ENCODE measurements around the gene WDR82. TPM values are rescaled to one million over a fixed set of nuclear protein-coding genes. Genes with fewer than 3 reads are reported as not detected.

Gene WDR82
- total and polyA plus RNA-seq, 2 of the 4 experiments (the other 2 are of a cell fraction): 38.1 to 68.1 TPM

- Histone ChIP-seq H3K9me1 (ENCODE audit: insufficient read depth, low read length) (peaks cover 16% of the 10 kb centered on the region), H2BK5ac (ENCODE audit: low read depth, low read length, poor library complexity, severe bottlenecking) (no peak overlapping the region), H3K4me2 (ENCODE audit: low read depth, low read length) (no peak overlapping the region), H4K91ac (ENCODE audit: insufficient read depth, low read depth, low read length) (0 out of 2 replicates have a peak overlapping the region, but pooled peaks have one; percentile 3), H3K4me1 (ENCODE audit: control insufficient read depth, insufficient read depth, low read length) (peaks cover 8% of the 10 kb centered on the region), H2AK9ac (replicated peaks; ENCODE audit: low read depth, low read length, poor library complexity) (peak overlapping the region; percentile 23), H4K8ac (ENCODE audit: low read depth in 2 of 2, low read length in 2 of 2) (0 out of 4 replicates have a peak overlapping the region, but pooled peaks of 1 of the 2 experiments have one; percentile 20), H3K4ac (ENCODE audit: low read depth, low read length) (no peak overlapping the region), H3K27me3 (ENCODE audit: control insufficient read depth, insufficient read depth, low read length) (no peaks in the 10 kb centered on the region), H4K5ac (ENCODE audit: low read depth, low read length) (no peak overlapping the region), H2AFZ (replicated peaks; ENCODE audit: low read length, poor library complexity) (peak overlapping the region; percentile 73), H3K79me1 (ENCODE audit: low read depth in 1 of 2, low read length in 2 of 2) (peaks cover 0 to 6% of the 10 kb centered on the region in 2 experiments; a peak in 1 of 4 replicates), H3K36me3 (ENCODE audit: control insufficient read depth, insufficient read depth, low read length) (peaks cover 29% of the 10 kb centered on the region), H2BK20ac (ENCODE audit: low read depth, low read length) (no peak overlapping the region; the same call in 1 of the 2 replicates), H2BK120ac (ENCODE audit: low read depth, low read length) (no peak overlapping the region; the same call in 1 of the 2 replicates), H3K9me3 (ENCODE audit: control insufficient read depth, insufficient read depth, low read length) (no peaks in the 10 kb centered on the region), H3K18ac (ENCODE audit: low read depth, low read length) (no peak overlapping the region), H4K20me1 (ENCODE audit: insufficient read depth, low read length) (peaks cover 15% of the 10 kb centered on the region), H3K23ac (ENCODE audit: low read depth, low read length) (no peak overlapping the region), H3K56ac (ENCODE audit: extremely low read depth, insufficient read depth, low read length) (no peak overlapping the region), H3K9ac (ENCODE audit: low read depth, low read length) (no peak overlapping the region), H3K27ac (ENCODE audit: insufficient read depth, low read length) (no peak overlapping the region), H2BK15ac (ENCODE audit: low read depth, low read length) (no peak overlapping the region), H2AK5ac (ENCODE audit: low read depth, low read length) (peak overlapping the region; percentile 43; the same call in 1 of the 2 replicates), H3K4me3 (ENCODE audit: insufficient read depth, low read depth, low read length) (no peak overlapping the region), H3K14ac (replicated peaks; ENCODE audit: low read depth, low read length) (no peak overlapping the region; the same call in 1 of the 2 replicates)
- TF ChIP-seq CHD1 (IDR thresholded peaks at IDR 0.05; ENCODE audit: low read depth, low read length) (no peak), SMC3 (IDR thresholded peaks at IDR 0.05; ENCODE audit: low read depth, low read length) (no peak), MAZ (IDR thresholded peaks at IDR 0.05; ENCODE audit: borderline replicate concordance, low read depth, low read length) (no peak), RAD21 (IDR thresholded peaks at IDR 0.05; ENCODE audit: low read length) (no peak), CEBPB (IDR thresholded peaks at IDR 0.05; ENCODE audit: low read depth, low read length) (no peak), POLR2A (IDR thresholded peaks at IDR 0.05; ENCODE audit: low read depth, low read length) (no peak), RFX5 (IDR thresholded peaks at IDR 0.05; ENCODE audit: low read depth, low read length) (no peak), CTCF (conservative IDR thresholded peaks at IDR 0.05; ENCODE audit: low read depth, low read length) (no peak), MAFK (IDR thresholded peaks at IDR 0.05; ENCODE audit: low read depth, low read length) (no peak), BHLHE40 (IDR thresholded peaks at IDR 0.05; ENCODE audit: low read depth, low read length) (no peak), FOS (IDR thresholded peaks at IDR 0.05; ENCODE audit: low read depth, low read length) (no peak), NFE2L2 (IDR thresholded peaks at IDR 0.05; ENCODE audit: low read depth, low read length) (no peak), ELK1 (IDR thresholded peaks at IDR 0.05; ENCODE audit: borderline replicate concordance, low read depth, low read length) (no peak), RCOR1 (IDR thresholded peaks at IDR 0.05; ENCODE audit: insufficient replicate concordance, low read length) (no peak), MXI1 (IDR thresholded peaks at IDR 0.05; ENCODE audit: borderline replicate concordance, low read depth, low read length) (no peak)
- CTCF ChIA-PET: no interaction called here
- ATAC-seq (ENCODE audit: low read depth) (no peak), DNase-seq (no peak)
- intact Hi-C loops (cut with micrococcal nuclease): no loop called here
- 79% methylated on average over 5 of the region's 10 CpGs; no CpG with 5 or more reads in 1 of the 2 experiments for WGBS, 2 experiments (ENCODE audit: extremely low coverage in 2 of 2, insufficient read length in 1 of 2)
- in situ Hi-C loops (cut with MboI; ENCODE audit: low sequenced_read_pairs): no loop called here
- POLR2A ChIA-PET (ENCODE audit: unreplicated experiment): no interaction called here
- no TSS peak for BruUV-seq (replicated peaks)
- dilution Hi-C loops (cut with HindIII; ENCODE audit: low sequenced_read_pairs, unreplicated experiment): no loop called here
These were observed 61.0 kb downstream of the WDR82 start for GRCh38 chr3:52217409-52217805.

All from IMR-90 (cell line).